Activated CD4-positive, CD25-positive, alpha-beta regulatory T cell treated with anti-CD3 and anti-CD28 coated beads, Interleukin-2, amount 50 U/mL, for 24 hours (primary cell): Measurements from ENCODE around the gene PLA2G4D.
A peak's percentile ranks its signal among the peaks of the same experiment; 100 is the strongest.

Experiments
- ATAC-seq, 2 donors: fragments of 150-1000 bp; cut with Tn5 transposase; one replicate each; pipeline ENCODE4 v1.10.0; 2021; ENCODE audit warnings: mild to moderate bottlenecking in 1 of 2, moderate library complexity in 1 of 2

PLA2G4D gene

DNA sequence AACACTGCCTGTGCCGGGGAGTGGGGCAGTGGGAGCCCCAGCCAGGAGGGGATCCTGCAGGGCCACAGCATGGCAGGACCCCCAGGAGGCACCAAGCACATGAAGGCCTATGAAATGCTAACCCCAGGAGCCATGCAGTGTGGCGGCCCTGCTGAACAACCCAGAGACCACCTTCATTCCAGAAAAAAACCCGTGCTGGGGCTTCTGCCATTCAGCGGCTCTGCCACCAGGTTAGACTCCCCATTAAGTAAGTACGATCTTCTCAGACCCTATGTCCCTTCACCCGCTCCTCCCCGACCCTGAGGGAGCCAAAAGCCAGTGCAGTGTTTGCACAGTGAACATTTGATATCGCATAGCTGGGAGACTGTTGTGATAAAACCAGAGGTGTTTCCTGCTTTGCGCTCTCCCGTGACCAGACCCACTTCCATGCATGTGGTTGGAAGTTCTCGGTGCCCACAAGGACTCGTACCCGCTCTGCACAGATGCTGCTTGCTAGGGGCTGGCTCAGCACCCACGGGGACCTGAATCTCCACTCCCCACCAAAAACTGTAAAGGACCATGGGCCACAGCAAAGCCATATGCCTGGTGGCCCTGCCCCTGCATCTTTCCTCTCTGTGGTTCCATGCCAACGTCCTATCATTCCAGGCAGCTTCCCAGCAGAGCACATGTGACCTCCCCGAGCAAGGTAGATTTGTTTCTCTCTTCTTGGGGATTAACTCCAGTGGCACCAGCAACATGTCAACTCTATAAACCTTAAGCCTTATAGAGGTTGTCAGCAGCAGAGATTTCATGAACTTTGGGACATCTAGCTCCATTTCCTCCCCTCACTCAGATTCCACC lies 5.3 kb downstream of the PLA2G4D start:
- ATAC-seq: no peak

DNA sequence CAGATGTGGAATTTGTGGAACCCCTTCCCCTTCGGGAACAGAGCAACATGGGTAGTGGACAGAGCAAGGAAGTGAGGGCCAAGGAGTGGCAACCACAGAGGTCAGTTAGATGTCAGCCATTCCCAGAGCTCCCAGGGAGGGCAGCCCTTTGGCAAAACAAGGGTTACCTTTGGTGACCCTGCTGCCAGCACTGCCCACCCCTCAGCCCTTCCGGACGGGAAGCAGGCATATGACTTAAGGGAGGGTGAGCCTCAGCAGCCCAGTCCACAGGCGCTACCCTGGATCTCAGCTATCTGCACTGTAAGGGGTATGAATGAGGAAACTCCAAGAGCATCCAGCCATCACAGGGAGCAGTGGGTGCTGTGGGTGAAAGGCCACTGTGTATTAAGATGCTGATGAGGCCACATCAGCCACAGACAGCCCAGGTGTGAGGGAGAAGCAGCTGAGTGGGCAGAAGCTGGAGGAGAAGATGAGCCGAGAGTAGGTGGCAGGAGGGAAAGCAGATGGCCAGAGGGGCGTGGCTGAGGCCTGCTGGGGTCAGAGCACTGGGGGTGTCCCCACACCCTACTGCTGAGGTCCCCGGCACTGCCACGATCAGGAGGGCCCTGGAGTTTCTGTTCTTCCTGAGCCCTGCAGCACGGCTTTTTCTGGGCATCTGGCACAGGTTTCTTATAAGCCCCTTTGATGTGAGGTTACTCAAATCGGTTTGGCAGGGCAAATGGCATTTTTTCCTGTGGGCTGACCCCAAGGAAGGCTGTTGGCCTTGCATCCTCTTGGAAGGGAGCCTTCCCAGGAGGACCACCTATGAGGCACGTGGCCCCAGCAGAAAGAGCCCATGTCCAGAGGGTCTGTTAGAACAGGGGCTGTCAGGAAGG lies 6.2 kb downstream of the PLA2G4D start:
- ATAC-seq: no peak

DNA sequence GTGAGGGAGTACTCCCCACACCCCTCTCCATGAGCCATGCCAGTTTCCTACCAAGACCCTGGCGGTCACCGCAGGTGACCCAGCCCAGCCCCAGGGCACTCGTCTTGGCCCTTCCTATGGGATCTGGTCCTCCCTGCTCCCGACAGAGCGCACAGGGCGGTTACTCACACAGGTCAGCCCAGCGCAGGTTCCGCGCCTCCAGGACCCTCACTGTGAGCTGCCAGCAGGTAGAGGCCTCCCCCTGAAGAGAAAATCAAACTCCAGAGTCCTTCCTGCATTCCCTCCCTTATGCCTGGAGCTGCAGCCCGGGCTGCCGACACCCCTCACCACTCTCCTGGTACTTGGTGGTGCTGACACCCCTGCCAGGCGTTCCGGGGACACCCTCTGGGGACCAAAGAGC lies 6.9 kb downstream of the PLA2G4D start:
- no peak for ATAC-seq

DNA sequence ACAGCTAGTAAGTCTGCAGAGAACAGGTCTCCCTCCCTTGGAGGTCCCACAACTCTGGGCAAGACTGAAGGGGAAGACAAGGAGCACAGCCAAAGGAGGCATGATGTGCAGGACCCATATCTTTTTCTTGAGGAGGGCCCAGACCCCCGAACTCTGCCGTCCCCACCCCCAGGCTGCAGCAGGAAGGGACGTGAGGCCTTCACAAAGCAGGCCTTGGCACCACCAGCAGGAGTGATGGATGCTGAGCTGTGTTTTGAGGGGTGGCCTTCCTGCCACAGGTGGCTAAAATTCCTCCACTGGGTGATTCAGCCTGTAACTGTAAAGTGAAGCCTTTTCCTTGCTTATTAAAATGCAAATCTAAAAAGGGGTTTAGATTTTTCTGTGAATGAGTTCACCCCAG lies 8.6 kb downstream of the PLA2G4D start:
- no peak for ATAC-seq

DNA sequence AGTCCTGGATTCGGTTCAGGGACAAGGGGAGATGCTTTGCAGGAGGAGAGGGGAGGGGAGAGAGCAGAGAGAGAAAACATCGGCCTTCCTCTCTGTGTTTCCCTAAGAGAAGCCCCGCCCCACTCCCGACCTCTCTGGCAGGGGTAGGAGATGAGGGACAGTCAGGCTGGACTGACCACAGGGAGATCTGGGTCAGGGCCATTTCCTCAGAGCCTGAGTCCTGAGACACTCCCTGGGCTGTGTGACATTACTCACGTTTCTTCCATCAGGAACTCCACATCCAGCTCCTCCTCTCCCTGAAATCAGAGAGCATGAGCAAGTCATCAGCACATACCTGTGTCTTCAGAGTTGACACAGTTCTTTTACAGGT lies 9.1 kb downstream of the PLA2G4D start:
- no peak for ATAC-seq

DNA sequence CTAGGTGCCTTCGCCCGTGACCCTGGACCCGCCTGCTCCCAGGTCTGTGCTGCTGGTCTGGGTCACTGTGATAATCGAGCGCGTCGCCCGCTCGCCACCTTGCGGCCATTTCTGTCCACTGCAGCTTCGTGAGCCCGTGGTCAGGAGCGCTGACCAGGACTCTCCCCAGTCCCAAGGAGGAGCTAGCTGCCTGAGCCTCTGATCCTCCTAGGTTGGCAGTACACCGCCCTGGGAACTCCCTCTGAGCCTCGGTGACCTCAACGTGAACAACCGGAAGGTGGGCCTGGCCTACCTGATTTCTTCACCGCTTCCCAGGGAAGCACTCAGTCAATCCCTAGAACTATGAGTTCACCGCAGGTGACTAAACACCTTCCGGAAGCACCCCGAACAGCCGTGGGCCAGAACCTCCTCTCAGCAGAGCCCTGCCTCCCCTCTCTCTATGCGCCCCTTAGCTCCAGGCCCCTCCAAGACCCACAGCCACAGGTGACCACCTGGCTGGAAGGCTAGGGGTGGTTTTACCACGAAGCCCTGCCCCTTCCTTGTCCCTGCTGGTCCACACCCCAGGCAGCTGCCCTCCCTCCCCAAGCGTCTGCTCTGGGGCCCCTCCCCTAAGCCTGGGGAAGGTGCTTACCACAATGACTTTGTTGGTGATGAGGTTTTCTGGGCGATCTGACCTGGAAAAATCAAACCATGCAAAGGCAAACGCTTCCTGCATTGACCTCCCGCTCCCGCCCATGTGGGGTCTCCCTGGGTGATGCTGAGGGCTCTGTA lies 9.7 kb downstream of the PLA2G4D start:
- peak; percentile 19 to 66 for ATAC-seq

DNA sequence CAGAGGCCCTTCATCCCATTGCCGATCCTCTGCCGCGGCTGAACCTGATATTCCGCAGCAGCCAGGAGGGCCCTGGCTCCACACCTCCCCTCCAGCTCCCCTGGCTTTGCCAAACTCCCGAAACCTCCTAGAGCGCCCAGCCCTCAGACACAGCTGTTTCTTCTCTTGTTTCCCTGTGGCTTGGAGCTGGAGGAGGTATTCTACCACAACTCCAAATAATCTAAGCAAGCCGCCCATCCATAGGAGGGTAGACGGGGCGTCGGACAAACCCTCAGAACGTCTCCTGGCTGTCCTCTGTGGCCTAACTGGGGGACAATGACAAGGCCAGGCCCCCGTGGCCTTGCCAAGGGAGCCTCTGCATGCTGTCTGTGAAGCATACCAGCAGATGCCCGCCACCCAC lies 10.4 kb downstream of the PLA2G4D start:
- no peak for ATAC-seq

DNA sequence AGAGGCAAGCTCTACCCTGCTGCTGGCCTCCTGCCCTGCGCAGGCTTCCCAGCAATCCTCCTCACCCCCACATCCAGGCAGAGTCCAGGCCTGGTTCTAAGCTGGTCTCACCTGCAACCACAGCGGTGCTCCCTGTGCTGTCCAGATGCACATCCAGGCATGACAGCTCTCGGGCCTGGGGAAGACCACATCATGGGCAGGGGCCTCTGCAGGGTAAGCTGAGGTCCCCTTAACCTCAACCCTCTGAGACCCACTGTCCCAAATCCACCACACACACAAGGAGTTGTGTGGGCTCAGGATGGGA lies 10.8 kb downstream of the PLA2G4D start:
- ATAC-seq: no peak

DNA sequence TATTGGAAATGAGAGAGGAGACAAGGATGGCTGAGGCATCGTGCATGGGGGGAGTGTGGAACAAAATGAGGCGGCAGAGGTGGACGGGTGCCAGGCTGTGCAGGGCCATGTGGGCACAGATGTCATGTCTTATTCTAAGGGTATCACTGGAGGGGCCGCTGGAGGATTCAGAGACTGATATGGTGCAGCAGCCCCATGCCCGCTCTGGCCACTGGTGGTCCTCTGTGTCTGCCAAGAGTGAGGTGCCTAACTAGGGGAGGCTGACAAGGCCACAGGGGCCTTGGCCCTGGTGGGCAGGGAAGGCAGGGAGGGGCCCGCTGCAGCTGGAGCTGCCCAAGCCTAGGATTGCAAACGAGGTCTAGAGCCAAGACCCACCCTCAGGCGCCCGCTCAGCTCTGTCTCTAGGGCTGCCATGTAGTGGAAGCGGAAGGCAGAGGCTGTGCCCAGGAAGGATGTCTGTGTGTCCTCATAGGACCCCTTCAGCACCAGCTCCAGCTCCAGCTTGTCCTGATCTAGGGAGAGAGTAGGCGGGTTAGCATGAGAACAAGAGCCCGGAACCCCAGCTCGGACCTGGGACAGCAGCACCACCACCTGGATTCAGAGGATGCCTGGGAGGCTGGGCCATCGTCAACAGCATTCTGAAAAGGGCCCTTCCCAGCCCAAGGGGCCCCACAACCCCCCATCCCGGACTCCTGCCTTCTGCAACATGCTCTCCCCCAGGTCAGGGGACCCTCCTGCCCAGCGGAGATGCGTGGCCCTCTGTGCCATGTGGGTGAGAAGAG lies 11.3 kb downstream of the PLA2G4D start:
- no peak for ATAC-seq

DNA sequence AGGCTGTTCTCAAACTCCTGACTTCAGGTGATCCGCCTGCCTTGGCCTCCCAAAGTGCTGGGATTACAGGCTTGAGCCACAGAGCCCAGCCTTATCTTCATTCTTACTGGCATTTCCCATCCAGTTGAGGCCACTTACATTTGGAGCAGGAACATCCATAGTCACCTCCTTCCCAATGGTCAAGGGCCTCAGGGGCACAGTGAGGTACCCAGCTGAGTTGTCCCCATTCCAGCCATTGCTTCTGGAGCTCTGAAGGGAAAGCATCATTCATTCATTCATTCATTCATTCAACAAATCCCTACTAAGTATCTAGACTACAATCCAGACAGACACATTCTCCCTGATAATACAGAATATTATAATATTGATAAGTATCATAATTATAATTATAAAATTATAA lies 12.2 kb downstream of the PLA2G4D start:
- ATAC-seq: no peak

DNA sequence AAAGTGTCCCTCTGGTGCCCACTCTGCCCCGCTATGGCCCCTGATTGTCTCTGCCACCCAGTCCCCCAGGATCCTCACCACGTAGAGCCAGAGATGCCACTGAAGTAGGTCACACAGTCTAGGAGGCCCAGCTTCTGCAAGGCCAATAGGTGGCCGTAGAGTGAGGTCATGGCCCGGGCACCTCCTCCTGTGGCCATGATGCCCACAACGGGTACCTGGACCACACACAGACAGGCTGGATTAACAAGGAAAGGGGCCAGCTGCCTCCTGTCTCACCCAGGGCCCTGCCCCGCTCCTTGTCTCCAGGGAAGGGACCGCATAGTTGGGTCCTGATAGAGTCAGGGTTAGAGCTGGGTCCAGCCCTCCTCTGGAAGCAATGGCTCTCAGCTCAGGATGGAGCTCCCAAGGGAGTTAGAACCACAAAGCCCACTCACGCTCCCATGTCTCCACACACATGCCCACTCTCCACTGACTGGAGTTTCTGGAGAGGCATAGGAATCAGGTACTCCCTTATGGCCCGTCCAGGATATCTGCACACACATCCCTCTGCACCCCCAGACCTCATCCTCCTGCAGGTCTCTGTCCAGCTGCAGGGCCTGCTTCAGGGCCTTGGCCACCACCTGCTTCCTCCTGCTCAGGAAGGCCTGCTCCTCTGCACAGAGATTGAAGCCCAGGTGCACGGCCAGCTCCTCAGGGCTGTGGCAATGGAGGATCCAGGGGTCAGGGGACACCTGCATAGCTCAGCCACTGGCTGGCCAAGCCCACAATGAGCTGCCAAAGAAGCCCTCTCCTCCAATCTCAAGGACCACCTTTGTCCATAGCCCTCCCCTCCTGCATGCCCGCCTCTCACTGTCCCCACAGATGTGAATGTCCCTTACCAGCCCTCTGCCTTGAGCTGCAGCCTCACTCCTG lies 13.2 kb downstream of the PLA2G4D start:
- no peak for ATAC-seq

DNA sequence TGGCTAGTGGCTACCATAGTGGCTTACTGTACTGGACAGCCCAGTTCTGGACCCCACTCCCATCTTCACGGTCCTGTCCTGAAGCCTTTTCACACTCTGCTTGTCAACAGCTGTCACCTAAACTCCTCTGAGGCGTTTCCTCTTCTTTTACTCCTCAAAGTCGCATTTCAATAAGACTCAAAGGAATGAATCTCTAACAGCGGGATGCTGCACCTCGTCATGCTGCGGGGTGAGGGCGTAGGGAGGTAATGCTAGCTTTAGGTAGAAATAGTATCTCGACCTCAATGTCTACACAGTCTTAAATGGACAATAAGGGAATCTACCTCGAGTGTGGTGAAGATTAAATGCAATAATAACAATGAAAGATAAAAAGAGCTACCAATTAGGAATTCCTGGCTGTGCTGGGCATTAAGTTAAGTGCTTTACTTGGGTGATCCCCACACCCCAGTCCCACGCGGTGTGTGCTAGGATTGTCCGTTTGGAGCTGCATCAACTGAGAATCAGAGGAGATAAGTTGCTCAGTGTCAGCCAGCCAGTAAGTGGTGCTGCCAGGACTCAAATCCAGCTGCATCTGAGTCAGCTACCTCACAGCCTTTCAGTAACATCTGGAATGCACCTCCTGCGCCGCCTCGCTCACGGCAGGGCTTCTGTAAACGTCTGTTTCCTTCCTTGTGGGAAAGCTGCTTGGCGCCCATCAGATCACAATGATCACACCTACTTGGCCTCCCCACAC lies 14.0 kb downstream of the PLA2G4D start:
- no peak for ATAC-seq

DNA sequence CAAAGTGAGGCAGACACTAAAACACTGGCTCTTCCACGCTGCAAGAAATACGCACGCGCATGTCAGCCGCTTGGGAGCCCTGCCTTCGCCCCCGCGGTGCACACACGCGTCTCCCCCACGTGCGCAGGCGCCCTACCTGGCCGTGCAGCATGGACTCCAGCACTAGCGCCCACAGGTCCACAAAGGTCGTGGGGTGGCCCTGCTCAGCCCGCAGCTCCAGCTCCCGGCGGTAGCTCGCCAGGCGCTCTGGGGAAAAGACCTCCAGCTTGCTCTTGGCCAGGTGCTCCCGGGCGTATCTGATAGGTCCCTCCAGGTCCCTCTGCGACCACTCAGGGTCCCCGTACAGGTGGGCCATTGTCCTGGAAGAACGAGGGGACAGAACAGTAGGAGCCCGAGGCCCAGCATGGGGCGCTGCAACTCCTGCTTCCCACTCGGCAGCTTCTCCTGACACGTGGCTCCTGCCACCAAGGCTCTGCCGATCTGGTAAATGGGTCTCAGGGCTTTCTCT lies 14.9 kb downstream of the PLA2G4D start:
- no peak for ATAC-seq

DNA sequence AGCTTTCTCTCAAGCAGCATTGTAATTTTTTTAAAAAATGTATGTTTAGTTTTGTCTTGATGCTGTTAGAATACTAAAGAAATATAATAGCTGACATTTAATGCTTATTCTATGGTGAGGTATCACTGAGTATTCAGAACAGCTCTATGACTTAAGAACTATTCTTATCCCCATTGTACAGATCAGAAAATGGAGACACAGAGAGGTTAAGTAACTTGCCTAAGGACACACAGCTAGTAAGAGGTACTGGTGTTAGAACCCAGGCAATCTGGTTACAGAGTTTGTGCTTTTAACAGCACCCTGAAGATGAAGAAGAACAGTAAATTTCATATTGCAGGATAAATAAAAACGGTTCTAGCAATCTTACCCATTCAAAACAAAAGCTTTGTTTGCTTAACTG lies 15.5 kb downstream of the PLA2G4D start:
- no peak for ATAC-seq

DNA sequence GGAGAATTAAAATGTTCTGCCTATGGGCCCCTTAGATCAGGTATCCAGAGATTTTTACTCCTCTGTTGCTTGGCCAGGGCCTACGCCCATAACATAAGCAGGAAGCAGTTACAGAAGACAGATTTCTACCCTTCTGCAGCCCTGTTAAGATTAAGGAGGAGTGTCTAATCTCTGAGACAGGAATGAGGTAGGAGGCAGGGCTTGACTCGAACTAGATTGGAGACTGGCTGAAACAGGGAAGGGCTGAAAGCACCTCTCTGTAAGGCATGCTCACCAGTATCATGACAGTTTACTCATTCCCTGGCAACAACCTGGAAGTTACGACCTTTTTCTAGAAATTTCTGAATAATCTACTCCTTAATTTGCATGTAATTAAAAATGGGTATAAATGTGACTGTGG lies 16.7 kb downstream of the PLA2G4D start:
- ATAC-seq: no peak

DNA sequence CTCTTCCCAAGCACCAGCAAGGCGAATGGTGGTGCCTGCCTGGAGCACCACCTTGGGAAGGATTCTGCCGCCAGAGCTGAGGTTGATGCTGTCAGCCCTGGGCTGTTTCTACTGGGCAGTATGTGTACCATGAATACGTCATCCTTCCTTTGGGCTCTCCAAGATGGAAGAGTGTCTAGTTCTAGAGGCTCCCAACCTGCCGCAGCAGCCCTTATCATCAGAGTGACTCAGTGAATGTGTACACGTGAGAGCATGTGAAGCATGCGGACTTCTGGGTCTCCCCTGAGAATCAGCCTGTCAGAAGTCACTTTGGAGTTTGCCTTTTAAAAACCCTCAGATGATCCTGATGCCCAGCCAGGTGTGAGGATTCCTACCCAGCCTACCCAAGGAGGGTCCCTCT lies 20.9 kb downstream of the PLA2G4D start:
- ATAC-seq: no peak

DNA sequence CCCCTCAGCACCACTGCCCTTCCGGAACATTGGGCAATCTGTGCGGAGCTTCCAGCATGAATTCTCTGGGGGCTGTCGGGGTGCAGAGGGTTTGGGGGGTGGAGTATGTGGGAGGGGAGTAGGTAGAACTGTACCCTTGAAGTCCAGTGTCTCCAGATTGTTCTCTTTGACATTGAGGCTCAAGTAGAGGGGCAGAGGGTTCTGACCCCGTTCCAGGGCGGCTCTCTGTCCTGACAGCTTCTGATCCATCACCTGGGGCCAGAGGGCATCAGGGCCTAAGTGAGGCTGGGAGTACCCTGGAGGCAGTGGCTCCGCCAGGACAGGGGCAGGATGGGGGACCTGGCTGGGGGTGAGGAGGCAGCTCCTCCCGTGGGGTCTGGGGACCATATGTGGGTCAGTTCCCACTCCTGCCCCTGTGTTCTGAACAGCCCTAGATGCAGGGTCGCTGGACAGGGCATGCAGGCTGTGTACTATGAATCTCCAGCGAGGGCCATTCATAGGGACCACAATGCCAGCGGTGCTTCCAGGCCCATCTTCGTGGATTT lies 22.1 kb downstream of the PLA2G4D start:
- ATAC-seq: no peak

DNA sequence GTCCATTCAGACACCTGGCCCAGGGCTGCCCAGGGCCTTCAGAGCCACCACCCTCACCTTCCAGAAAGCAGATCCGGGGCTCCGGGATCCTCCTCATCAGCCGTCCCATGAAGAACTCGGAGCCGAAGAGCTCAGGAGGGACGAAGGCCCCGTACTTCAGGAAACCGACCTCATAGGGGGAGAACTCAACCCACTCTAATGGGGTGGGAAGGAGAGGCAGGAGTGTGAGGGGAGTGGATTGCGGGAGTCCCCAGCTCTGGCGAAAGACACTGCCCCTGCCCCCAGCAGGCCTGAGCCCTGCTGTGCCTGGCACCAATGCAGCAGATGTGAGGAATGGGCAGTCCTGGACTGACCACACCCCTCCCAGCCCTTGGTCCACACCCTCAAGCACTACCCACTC lies 22.6 kb downstream of the PLA2G4D start:
- ATAC-seq: no peak

DNA sequence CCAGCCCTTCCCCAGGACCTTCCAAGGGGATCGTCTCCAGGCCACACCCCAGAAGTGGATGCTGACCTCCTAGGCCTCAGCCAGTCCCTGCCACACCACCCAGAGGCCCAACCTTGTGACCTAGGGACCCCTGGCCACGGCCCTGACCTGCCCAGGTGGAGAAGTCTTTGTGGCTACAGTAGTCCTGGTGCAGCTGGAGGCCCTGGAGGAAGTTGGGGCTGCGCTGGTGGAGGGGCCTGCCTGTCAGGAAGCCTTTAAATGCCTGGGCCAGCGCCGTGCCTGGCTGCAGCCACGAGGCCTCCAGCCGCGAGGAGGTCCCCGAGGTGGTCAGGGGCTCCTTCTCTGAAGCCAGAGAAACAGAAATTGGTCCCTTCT lies 23.4 kb downstream of the PLA2G4D start:
- no peak for ATAC-seq

DNA sequence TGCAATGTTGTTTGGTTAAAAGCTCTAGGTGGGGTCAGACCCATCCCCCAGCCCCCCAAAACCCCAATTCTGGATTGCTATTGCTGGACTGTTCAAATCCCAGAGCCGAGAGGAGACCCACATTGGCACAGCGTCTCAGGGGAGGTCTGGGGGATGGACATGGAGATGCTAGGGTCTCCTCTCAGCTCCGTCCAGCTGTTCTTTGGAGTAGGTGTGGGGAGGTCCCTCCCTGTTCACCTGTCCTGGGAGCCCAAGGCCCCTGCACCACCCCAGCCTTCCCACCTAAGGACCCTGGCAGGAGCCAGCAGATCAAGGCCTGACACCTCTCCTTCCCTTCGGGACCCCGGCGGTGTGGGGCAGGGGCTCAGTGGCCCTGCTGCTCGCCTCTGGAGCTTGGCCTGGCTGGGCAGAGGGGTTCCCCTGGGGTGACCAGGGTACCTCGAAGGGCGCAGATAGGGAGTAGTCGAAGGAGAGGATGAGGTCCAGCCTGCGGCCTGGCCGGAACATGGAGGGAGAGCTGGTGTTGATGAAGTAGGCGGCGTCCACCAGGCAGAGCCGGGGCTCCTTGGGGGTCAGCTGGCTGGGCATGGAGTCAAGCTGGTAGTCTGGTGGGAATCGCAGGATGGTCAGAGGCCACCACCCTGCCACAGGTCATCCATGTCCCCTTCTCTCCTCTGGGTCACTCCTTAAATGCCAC lies 23.9 kb downstream of the PLA2G4D start:
- ATAC-seq: no peak
